CD4-positive, alpha-beta T cell treated with Interleukin-17A for 4 hours (primary cell): ENCODE data around the gene STARD9.
"Not testable (repeated sequence)": the region's sequence is repeated elsewhere in the genome, so short reads cannot be mapped to it uniquely, and the experiment has no call there.

Source experiments
- DNase-seq: peaks from one replicate; pipeline ENCODE4 v3.0.0-alpha.2; 2020; ENCODE audit warnings: mixed read lengths

Gene STARD9

GRCh38 chr15:42632105-42632675, 56.8 kb downstream of the STARD9 start:
- DNase-seq = no peak

GRCh38 chr15:42640109-42640508, 64.7 kb downstream of the STARD9 start:
- no peak for DNase-seq

- DNase-seq = peak; percentile 63
Measured at GRCh38 chr15:42650208-42651066, 75.0 kb downstream of the STARD9 start.

GRCh38 chr15:42665827-42666226, 90.4 kb downstream of the STARD9 start:
- no peak for DNase-seq

GRCh38 chr15:42667855-42668254, 92.4 kb downstream of the STARD9 start:
- no peak for DNase-seq

GRCh38 chr15:42670451-42670850, 95.0 kb downstream of the STARD9 start:
- no peak for DNase-seq

- DNase-seq = no peak
Measured at GRCh38 chr15:42672444-42672843, 97.0 kb downstream of the STARD9 start.

- no peak for DNase-seq
Measured at GRCh38 chr15:42674472-42674871, 99.1 kb downstream of the STARD9 start.

GRCh38 chr15:42675021-42675420, 99.6 kb downstream of the STARD9 start:
- no peak for DNase-seq

GRCh38 chr15:42679285-42680141, 104.1 kb downstream of the STARD9 start:
- no peak for DNase-seq

GRCh38 chr15:42680142-42680482, 104.7 kb downstream of the STARD9 start:
- DNase-seq = not testable (repeated sequence)

- no peak for DNase-seq
Measured at GRCh38 chr15:42681119-42681518, 105.7 kb downstream of the STARD9 start.

- DNase-seq = no peak
Measured at GRCh38 chr15:42686281-42686680, 110.9 kb downstream of the STARD9 start.

GRCh38 chr15:42687740-42688139, 112.3 kb downstream of the STARD9 start:
- DNase-seq = no peak

- DNase-seq = no peak
Measured at GRCh38 chr15:42688301-42688700, 112.9 kb downstream of the STARD9 start.

GRCh38 chr15:42691308-42691707, 115.9 kb downstream of the STARD9 start:
- DNase-seq = no peak

- DNase-seq = no peak
Measured at GRCh38 chr15:42691770-42692169, 116.4 kb downstream of the STARD9 start.

GRCh38 chr15:42692536-42692935, 117.1 kb downstream of the STARD9 start:
- DNase-seq = no peak

- no peak for DNase-seq
Measured at GRCh38 chr15:42692997-42693396, 117.6 kb downstream of the STARD9 start.

GRCh38 chr15:42693496-42693895, 118.1 kb downstream of the STARD9 start:
- DNase-seq = no peak

- no peak for DNase-seq
Measured at GRCh38 chr15:42693942-42694341, 118.5 kb downstream of the STARD9 start.

- DNase-seq = no peak
Measured at GRCh38 chr15:42694398-42694797, 119.0 kb downstream of the STARD9 start.

GRCh38 chr15:42695527-42696071, 120.2 kb downstream of the STARD9 start:
- DNase-seq = no peak
